Activated CD4-positive, alpha-beta memory T cell treated with anti-CD3 and anti-CD28 coated beads for 36 hours (primary cell): ENCODE results near the gene PRSS12. TPM values are rescaled to one million over a fixed set of nuclear protein-coding genes. Genes with fewer than 3 reads are reported as not detected.

Experiments used
- CTCF ChIA-PET: fragments of 350-600 bp; sonication (Branson Sonifier 250); formaldehyde crosslinking; loops from one replicate; lab custom pipeline; 2021; ENCODE audit warnings: antibody characterized with exemption, inconsistent platforms; lab: Charles Lee
- POLR2A ChIA-PET: fragments of 350-600 bp; sonication (Branson Sonifier 250); formaldehyde crosslinking; loops from one replicate; lab custom pipeline; 2021; ENCODE audit warnings: antibody characterized with exemption; lab: Charles Lee
- DNase-seq: peaks from one replicate; pipeline ENCODE4 v3.0.0-alpha.2; 2020
- H3K27ac Mint-ChIP-seq: one replicate; pipeline ENCODE4 v1.8.0; 2021; ENCODE audit warnings: mixed read lengths
- H3K27me3 Mint-ChIP-seq: one replicate; pipeline ENCODE4 v1.8.0; 2021; ENCODE audit warnings: mixed read lengths
- H3K36me3 Mint-ChIP-seq: one replicate; pipeline ENCODE4 v1.8.0; 2021; ENCODE audit warnings: mixed read lengths
- H3K4me1 Mint-ChIP-seq: one replicate; pipeline ENCODE4 v1.8.0; 2021; ENCODE audit warnings: low read depth, mixed read lengths
- H3K4me3 Mint-ChIP-seq: one replicate; pipeline ENCODE4 v1.8.0; 2021; ENCODE audit warnings: mild to moderate bottlenecking, mixed read lengths
- H3K9me3 Mint-ChIP-seq: one replicate; pipeline ENCODE4 v1.8.0; 2021; ENCODE audit warnings: mixed read lengths
- intact Hi-C: fragments of 100-400 bp; cut with micrococcal nuclease; formaldehyde crosslinking; loops from one replicate; pipeline ENCODE4 v1.15.1; 2023
- total RNA-seq, 2 experiments: library from RNA; stranded (reverse); gene quantifications; one replicate each; pipeline ENCODE4 v1.2.3, GENCODE V29; 2021

The PRSS12 gene
- total RNA-seq, 2 experiments from 2014 or later, result not detected

DNA sequence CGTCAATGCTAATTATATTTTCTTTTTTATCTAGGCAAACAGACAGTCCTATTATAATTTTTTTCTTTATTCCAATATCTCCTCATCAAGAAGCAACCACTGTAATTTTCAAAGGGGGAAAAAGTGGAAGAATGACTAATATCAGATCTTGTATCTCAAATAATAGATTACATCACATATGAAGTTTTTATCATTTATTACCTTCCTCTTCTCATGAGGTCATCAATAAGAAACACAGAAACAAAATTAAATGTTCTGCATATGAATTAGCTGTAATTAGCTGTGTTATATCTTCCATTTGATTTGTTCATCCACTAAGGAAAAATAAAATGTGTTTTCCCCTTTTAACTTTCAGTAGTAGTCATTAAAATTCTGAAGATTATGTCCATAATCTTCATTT lies 14.3 kb downstream of the PRSS12 start:
- intact Hi-C loops, result no loop called here
- ChIA-PET POLR2A (no interaction called here), CTCF (interaction anchor here (7.4 kb wide), 1 partner anchor 14 kb away, joined by 31 read pairs; the partner anchor contains the start of gene PRSS12)
- no peak overlapping the region for H3K4me3 Mint-ChIP-seq
- no peak for DNase-seq
- H3K36me3 Mint-ChIP-seq, result no peaks in the 10 kb centered on the region
- peaks cover 11% of the 10 kb centered on the region for H3K27me3 Mint-ChIP-seq
- H3K4me1 Mint-ChIP-seq, result no peaks in the 10 kb centered on the region
- H3K9me3 Mint-ChIP-seq, result no peaks in the 10 kb centered on the region
- no peak overlapping the region for H3K27ac Mint-ChIP-seq

- H3K4me3 Mint-ChIP-seq, result no peak overlapping the region
- no peak overlapping the region for H3K27ac Mint-ChIP-seq
- no peaks in the 10 kb centered on the region for H3K4me1 Mint-ChIP-seq
- H3K27me3 Mint-ChIP-seq, result peaks cover 9% of the 10 kb centered on the region
- H3K36me3 Mint-ChIP-seq, result no peaks in the 10 kb centered on the region
- intact Hi-C loops, result no loop called here
- CTCF ChIA-PET, result interaction anchor here (7.4 kb wide), 1 partner anchor 15 kb away, joined by 31 read pairs; the partner anchor contains the start of gene PRSS12
- H3K9me3 Mint-ChIP-seq, result no peaks in the 10 kb centered on the region
- POLR2A ChIA-PET, result no interaction called here
- no peak for DNase-seq
Observed at GRCh38 chr4:118337954-118338353, 14.8 kb downstream of the PRSS12 start.

DNA sequence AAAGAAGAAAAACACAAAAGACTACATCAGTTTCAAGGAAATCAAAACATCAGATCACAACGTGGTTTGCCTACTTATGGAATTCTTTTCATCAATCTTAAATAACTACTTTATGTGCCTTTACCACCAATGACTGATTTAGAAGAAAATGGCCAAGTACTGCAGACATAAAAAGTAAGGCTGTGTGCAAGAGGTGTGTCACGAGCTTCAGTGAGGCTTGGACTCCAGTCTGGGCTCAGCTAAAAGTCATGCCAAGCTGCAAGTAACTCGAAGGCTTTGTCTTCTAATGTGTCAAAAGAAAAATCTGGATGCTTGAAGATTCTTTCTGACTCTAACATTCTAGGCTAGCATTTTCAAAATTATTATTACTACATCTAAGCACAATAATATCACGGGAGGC lies 17.0 kb downstream of the PRSS12 start:
- H3K27ac Mint-ChIP-seq, result no peak overlapping the region
- POLR2A ChIA-PET, result no interaction called here
- H3K9me3 Mint-ChIP-seq, result no peaks in the 10 kb centered on the region
- no peak for DNase-seq
- H3K4me1 Mint-ChIP-seq, result no peaks in the 10 kb centered on the region
- CTCF ChIA-PET, result interaction anchor here (7.4 kb wide), 1 partner anchor 17 kb away, joined by 31 read pairs; the partner anchor contains the start of gene PRSS12
- intact Hi-C loops, result no loop called here
- no peaks in the 10 kb centered on the region for H3K36me3 Mint-ChIP-seq
- no peak overlapping the region for H3K4me3 Mint-ChIP-seq
- H3K27me3 Mint-ChIP-seq, result peaks cover 7% of the 10 kb centered on the region

GRCh38 chr4:118335324-118335723 lies 17.5 kb downstream of the PRSS12 start:
- DNase-seq, result no peak
- intact Hi-C loops, result no loop called here
- H3K4me3 Mint-ChIP-seq, result no peak overlapping the region
- H3K27me3 Mint-ChIP-seq, result peaks cover 6% of the 10 kb centered on the region
- ChIA-PET POLR2A (no interaction called here), CTCF (interaction anchor here (7.4 kb wide), 1 partner anchor 17 kb away, joined by 31 read pairs; the partner anchor contains the start of gene PRSS12)
- H3K36me3 Mint-ChIP-seq, result no peaks in the 10 kb centered on the region
- no peak overlapping the region for H3K27ac Mint-ChIP-seq
- no peaks in the 10 kb centered on the region for H3K4me1 Mint-ChIP-seq
- no peaks in the 10 kb centered on the region for H3K9me3 Mint-ChIP-seq

- no peak for DNase-seq
- H3K4me1 Mint-ChIP-seq, result no peaks in the 10 kb centered on the region
- peaks cover 3% of the 10 kb centered on the region for H3K27me3 Mint-ChIP-seq
- no peaks in the 10 kb centered on the region for H3K36me3 Mint-ChIP-seq
- no peaks in the 10 kb centered on the region for H3K9me3 Mint-ChIP-seq
- H3K4me3 Mint-ChIP-seq, result no peak overlapping the region
- no peak overlapping the region for H3K27ac Mint-ChIP-seq
- ChIA-PET POLR2A (no interaction called here), CTCF (no interaction called here)
- intact Hi-C loops, result no loop called here
Observed at GRCh38 chr4:118331352-118331751, 21.5 kb downstream of the PRSS12 start.

DNA sequence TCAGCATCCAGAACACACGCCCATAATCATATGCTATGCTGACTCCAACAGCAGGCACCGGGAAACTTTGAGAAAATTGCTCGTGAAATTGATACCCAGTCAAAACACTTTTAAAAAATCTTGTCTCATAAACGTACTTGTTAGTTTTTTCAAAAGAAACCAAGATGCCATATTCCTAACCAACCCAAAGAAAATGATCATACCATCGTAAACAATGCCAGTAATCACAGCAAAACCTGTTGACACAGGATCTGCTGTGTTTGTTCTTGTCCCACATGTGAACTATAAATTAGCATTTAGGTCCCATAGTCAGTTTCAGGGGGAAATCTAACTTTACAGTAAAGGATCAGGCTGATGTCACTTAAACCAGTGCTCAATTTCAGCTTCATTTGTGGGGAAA lies 23.0 kb downstream of the PRSS12 start:
- Mint-ChIP-seq H3K9me3 (no peaks in the 10 kb centered on the region), H3K4me1 (no peaks in the 10 kb centered on the region), H3K27me3 (no peaks in the 10 kb centered on the region), H3K4me3 (no peak overlapping the region), H3K36me3 (no peaks in the 10 kb centered on the region), H3K27ac (no peak overlapping the region)
- CTCF ChIA-PET, result no interaction called here
- DNase-seq, result no peak
- intact Hi-C loops, result loop anchor here (5.0 kb wide), 1 partner anchor 258 kb away; no protein-coding TSS in a partner anchor
- POLR2A ChIA-PET, result no interaction called here

GRCh38 chr4:118327554-118328241 lies 25.1 kb downstream of the PRSS12 start:
- Mint-ChIP-seq H3K36me3 (no peaks in the 10 kb centered on the region), H3K27me3 (no peaks in the 10 kb centered on the region), H3K4me1 (no peaks in the 10 kb centered on the region), H3K4me3 (no peak overlapping the region), H3K9me3 (no peaks in the 10 kb centered on the region), H3K27ac (no peak overlapping the region)
- intact Hi-C loops, result loop anchor here (5.0 kb wide), 1 partner anchor 255 kb away; no protein-coding TSS in a partner anchor
- ChIA-PET CTCF (no interaction called here), POLR2A (no interaction called here)
- no peak for DNase-seq

DNA sequence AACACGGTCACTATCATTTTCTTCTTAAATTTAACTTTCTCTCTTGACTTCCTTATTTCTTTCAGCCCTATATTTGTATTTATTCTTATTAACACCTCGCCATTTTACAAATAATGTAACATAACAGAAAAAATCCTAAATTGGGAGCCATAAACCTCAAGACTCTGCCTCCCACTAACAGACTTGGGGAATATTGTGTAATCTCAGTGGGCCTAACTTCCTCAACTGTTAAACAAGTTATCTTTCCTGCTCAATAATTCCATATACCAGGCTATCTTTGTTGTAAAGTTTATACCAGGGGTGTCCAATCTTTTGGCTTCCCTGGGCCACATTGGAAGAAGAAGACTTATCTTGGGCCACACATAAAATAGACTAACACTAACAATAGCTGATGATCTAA lies 26.2 kb downstream of the PRSS12 start:
- Mint-ChIP-seq H3K27ac (no peak overlapping the region), H3K4me1 (no peaks in the 10 kb centered on the region), H3K9me3 (no peaks in the 10 kb centered on the region), H3K4me3 (no peak overlapping the region), H3K27me3 (no peaks in the 10 kb centered on the region), H3K36me3 (no peaks in the 10 kb centered on the region)
- DNase-seq, result no peak
- intact Hi-C loops, result loop anchor here (5.0 kb wide), 1 partner anchor 254 kb away; no protein-coding TSS in a partner anchor
- ChIA-PET POLR2A (no interaction called here), CTCF (no interaction called here)

DNA sequence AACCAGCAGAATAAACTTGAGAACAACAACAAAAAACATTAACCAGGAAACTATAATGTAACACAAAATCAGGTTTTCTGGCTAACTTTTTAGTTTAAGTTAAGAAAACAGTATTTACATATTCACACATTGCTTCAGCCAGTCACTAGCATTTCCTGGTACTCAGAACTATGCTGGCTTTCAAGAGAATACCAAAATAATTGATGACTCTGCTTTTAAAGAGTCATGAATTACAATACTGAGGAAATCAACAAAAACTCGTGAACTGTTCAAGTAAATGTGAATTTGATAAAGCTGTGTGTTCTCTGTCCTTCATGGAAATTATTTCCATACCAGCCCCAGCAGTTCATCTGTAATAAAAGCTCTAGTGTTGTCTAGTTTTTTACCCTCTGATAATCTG lies 27.4 kb downstream of the PRSS12 start:
- H3K27ac Mint-ChIP-seq, result no peak overlapping the region
- no peak overlapping the region for H3K4me3 Mint-ChIP-seq
- peaks cover 3% of the 10 kb centered on the region for H3K27me3 Mint-ChIP-seq
- no peaks in the 10 kb centered on the region for H3K4me1 Mint-ChIP-seq
- intact Hi-C loops, result loop anchor here (5.0 kb wide), 1 partner anchor 253 kb away; no protein-coding TSS in a partner anchor
- CTCF ChIA-PET, result interaction anchor here (0.8 kb wide), 1 partner anchor 17 kb away, joined by 3 read pairs; no protein-coding TSS in a partner anchor
- H3K36me3 Mint-ChIP-seq, result no peaks in the 10 kb centered on the region
- no peaks in the 10 kb centered on the region for H3K9me3 Mint-ChIP-seq
- no peak for DNase-seq
- POLR2A ChIA-PET, result no interaction called here

- Mint-ChIP-seq H3K9me3 (no peaks in the 10 kb centered on the region), H3K4me3 (no peak overlapping the region), H3K27ac (no peak overlapping the region), H3K36me3 (no peaks in the 10 kb centered on the region), H3K4me1 (no peaks in the 10 kb centered on the region), H3K27me3 (peaks cover 10% of the 10 kb centered on the region)
- ChIA-PET CTCF (no interaction called here), POLR2A (no interaction called here)
- no peak for DNase-seq
- intact Hi-C loops, result no loop called here
Observed at GRCh38 chr4:118322831-118323502, 29.8 kb downstream of the PRSS12 start.

- CTCF ChIA-PET, result no interaction called here
- DNase-seq, result no peak
- POLR2A ChIA-PET, result no interaction called here
- H3K27ac Mint-ChIP-seq, result no peak overlapping the region
- H3K27me3 Mint-ChIP-seq, result peaks cover 13% of the 10 kb centered on the region
- H3K36me3 Mint-ChIP-seq, result no peaks in the 10 kb centered on the region
- intact Hi-C loops, result no loop called here
- no peaks in the 10 kb centered on the region for H3K4me1 Mint-ChIP-seq
- H3K9me3 Mint-ChIP-seq, result no peaks in the 10 kb centered on the region
- no peak overlapping the region for H3K4me3 Mint-ChIP-seq
Observed at GRCh38 chr4:118318931-118319330, 33.9 kb downstream of the PRSS12 start.

- POLR2A ChIA-PET, result no interaction called here
- H3K4me1 Mint-ChIP-seq, result no peaks in the 10 kb centered on the region
- intact Hi-C loops, result no loop called here
- H3K27ac Mint-ChIP-seq, result no peak overlapping the region
- DNase-seq, result no peak
- H3K36me3 Mint-ChIP-seq, result no peaks in the 10 kb centered on the region
- CTCF ChIA-PET, result no interaction called here
- no peak overlapping the region for H3K4me3 Mint-ChIP-seq
- peaks cover 13% of the 10 kb centered on the region for H3K27me3 Mint-ChIP-seq
- H3K9me3 Mint-ChIP-seq, result no peaks in the 10 kb centered on the region
Observed at GRCh38 chr4:118317691-118318090, 35.1 kb downstream of the PRSS12 start.
